NCI-H1694 (cell line): ENCODE measurements around the gene CAMK2N2.
A peak's percentile ranks its signal among the peaks of the same experiment; 100 is the strongest.

ENCODE experiments used
- DNase-seq: peaks from one replicate; lab custom pipeline; 2025; lab: John Stamatoyannopoulos, UW

The CAMK2N2 gene

DNA sequence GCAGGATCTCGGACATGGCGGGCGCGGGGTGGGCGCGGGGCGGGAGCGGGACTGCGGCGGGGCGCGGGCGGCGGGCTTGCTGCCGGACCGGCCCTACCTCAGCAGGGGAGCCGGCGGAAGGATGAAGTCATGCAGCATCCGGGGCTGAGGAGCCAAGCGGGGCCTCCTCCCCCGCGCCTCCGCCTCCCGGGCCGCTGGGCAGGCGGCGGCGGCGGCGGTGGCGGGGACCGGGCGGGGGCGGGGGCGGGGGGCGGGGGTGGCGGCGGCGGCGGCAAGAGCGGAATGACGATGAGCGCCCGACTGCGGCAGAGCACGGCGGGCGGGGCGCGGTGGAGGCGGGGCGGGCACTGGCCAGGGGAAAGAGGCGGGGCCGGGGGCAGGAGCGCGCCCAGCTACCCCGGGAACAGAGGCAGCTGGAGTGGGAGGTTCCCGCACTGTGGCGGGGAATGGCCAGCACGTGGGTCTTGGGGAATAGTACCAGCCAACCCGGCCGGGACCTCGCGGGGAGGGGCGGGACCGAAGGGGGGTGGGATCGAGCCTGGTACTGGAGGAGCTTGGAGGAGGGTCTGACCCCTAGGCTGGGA lies at the start of gene CAMK2N2:
Gene CAMK2N2, minus strand, starts transcription at position 284 of the 584 bp plus-strand sequence. Its CDS starts 268 bp downstream, at position 16.
- peak; percentile 90 for DNase-seq

DNA sequence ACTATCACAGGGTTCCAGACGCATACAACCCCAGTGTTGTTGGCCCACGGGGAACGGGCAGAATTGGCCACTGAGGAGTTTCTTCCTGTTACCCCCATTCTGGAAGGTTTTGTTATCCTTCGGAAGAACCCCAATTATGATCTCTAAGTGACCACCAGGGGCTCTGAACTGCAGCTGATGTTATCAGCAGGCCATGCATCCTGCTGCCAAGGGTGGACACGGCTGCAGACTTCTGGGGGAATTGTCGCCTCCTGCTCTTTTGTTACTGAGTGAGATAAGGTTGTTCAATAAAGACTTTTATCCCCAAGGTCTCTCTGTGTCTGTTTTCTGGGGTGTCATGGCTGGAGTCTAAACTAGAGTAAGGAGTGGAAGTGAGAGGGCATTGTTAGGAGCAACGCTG lies 47.4 kb upstream of the CAMK2N2 start:
- no peak for DNase-seq

DNA sequence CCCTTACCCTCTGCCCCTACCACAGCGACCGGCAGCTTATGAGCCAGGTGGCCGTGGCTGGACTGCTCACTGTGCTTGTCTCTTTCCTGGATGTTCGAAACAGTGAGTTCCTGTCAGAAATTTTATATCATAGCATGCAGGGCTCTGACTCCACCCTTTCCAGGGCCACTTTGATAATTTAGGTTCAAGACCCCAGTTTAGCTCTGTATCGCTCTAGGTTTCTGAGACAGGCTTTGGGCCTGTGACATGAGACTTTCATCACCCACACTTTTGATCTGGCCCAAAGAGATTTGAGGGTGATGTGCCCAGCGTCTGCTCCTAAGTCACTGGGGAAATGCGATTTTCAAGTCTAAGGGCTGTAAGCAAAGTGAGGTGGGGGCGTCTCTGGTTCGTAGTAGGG lies 46.6 kb upstream of the CAMK2N2 start:
- DNase-seq = no peak

DNA sequence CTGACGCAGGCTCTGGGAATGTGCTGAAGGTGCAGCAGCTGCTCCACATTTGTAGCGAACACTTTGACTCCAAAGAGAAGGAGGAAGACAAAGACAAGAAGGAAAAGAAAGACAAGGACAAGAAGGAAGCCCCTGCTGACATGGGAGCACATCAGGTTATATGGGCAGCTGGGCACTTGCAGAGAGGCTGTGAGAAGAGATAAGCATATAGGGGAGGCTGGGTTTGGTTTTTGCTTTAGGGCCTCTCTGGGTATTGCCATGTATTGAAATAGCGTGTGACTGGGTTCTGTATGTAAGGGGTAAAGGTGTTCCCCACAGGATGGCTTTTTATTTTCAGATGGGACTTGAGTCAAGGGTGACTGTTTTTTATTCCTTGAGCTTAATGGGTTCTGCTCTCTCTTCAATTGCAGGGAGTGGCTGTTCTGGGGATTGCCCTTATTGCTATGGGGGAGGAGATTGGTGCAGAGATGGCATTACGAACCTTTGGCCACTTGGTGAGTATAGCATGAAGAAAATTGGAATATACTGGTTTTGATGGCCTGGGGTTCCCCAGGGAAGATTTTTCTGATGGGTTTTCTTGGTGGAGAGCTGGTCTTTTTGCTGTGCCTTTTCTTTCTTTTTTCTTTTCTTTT lies 45.1 kb upstream of the CAMK2N2 start:
- DNase-seq = no peak

DNA sequence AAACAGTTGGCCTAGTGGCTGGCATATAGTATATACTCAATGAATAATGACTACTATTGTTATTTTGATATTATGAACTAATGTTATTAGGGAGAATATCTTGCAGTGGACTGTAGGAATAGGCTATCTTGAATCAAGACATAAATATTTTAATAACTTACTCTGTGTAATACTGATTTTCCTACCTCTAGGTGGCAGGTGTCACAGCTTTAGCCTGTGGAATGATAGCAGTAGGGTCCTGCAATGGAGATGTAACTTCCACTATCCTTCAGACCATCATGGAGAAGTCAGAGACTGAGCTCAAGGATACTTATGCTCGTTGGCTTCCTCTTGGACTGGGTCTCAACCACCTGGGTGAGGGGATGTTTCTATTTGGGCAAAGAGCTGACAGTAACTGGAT lies 44.2 kb upstream of the CAMK2N2 start:
- DNase-seq = peak; percentile 15

DNA sequence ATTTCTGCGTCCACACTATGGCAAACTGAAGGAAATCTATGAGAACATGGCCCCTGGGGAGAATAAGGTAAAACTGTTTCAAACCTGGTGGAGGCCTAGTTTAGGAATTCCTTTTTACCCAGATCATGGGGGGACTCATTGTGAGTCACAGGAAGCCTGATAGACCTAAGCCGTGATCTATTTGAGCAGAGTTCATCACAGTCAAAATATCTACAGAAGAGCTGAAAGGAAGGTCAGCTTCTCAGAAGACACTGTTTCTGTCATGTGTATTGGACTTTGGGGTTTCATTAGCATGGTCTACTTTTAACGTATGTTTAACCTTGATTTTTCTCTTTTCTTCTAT lies 39.0 kb upstream of the CAMK2N2 start:
- no peak for DNase-seq

DNA sequence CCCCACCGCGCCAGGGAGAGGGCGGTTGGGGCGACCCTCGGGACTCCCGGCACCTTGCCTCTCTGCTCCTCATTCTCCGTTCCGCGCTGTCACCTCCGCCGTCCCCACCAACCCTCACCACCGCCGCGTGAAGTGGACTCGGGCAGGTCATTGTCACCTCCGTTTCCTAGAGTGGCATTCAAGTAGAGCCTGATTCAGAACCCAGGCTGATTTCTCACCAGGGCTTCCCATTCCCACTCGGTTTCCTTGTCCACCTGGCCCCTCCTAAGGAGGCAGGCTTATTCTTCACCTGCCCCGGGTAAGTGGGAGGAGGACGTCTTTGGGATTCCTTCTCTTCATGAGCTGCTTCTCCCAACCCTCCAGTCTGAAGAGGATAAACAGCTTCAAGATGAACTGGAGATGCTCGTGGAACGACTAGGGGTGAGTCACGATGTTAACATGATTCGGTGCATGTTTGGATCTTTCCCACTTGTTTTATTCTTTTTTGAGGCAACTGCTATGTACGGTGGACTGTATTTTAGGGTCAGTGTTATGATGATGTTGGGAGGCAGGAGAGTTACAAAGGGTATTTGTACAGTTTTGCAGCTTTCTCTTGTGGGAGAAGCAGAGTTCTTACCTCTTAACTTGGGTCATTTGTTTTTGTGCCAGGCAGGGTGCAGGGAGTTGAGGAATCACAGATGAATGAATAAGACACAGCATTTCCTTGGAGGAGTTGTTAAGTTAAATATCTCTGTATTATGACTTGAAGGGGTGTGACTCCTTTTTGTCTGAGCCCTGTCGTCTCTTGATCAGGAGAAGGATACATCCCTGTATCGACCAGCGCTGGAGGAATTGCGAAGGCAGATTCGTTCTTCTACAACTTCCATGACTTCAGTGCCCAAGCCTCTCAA lies 38.4 kb upstream of the CAMK2N2 start:
- DNase-seq = no peak

DNA sequence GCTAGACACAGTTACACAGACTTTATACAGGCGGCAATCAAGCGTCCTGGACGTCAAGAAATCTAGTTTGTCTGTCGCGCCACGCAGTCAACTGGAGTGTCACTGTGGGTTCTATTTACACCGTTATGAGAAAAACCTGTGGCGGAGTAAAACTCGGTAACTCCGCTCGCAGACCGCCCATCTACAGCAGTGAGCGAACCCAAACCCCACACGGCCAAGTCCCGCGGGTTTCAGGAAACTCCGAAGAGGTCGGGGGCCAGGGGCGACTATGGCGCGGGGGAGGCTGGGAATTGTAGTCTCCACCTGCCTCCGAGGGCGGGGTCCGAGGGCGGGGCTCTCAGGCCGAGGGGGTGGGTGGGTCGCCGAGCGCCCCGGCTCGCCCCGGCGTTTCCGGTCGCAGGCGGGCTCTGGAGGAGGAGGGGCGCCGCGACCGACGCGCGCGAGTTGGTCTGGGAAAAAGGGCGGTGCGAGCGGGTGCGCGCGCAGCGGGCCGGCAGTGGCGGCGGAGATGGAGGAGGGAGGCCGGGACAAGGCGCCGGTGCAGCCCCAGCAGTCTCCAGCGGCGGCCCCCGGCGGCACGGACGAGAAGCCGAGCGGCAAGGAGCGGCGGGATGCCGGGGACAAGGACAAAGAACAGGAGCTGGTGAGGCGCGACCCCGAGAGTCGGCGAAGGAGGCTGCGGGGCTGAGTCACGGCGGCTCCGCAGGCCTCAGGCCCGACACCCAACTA lies 37.6 kb upstream of the CAMK2N2 start, which contains the start of gene PSMD2:
Gene PSMD2, plus strand, starts transcription at position 483 of the 729 bp plus-strand sequence. Its CDS starts 26 bp downstream, at position 509.
- DNase-seq = peak; percentile 95

DNA sequence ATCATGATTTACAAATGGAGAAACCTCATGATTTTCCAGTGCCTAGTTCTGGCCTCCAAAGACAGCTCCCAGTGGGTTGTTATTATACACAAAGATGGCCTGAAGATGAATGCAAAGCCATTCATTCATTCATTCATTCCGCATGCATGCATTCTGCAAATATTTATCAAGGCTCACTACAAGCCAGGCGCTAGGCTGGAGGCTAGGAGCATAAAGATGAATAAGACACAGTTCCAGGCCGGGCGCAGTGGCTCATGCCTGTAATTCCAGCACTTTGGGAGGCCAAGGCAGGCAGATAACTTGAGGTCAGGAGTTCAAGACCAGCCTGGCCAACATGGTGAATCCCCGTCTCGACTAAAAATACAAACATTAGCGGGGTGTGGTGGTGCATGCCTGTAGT lies 35.3 kb upstream of the CAMK2N2 start:
- DNase-seq = no peak

DNA sequence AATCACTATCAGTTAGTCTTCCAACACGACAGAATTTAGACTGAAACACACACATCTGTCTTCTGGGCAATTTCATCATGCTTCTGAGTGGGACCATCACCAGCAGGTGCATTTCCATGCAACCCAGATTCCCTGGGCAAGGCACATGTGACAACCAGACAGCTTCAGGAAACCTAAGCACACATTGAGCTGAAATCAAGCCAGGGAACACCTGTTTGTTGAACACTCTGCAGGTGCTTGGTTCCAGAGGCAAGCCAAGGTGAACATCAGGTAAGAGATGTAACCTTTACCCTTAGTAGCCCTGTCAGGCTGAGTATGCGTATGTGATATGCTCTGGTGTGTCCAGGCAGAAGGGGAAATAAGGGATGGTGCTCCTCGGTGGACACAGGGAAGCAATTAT lies 34.4 kb upstream of the CAMK2N2 start:
- no peak for DNase-seq

DNA sequence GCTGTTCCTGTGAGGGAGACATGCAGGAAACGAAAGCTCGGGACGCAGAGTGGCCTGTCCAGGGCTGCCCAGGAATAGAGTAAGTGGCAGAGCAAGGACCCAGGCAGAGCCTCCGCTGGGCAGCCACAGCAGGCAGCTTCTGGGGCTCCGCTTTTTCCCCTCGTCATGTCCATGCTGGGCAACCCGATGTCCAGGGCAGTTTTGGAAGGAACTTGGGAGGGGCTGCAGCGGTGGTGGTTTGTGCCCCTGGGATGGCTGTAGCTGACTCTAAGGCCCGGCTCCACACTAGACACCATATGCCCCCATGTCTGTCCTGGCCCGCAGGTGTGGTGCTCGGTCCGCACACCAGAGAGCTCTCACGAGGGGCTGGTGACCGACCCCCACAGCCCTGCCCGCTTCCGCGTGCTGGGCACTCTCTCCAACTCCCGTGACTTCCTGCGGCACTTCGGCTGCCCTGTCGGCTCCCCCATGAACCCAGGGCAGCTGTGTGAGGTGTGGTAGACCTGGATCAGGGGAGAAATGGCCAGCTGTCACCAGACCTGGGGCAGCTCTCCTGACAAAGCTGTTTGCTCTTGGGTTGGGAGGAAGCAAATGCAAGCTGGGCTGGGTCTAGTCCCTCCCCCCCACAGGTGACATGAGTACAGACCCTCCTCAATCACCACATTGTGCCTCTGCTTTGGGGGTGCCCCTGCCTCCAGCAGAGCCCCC lies 30.5 kb upstream of the CAMK2N2 start:
- DNase-seq = no peak

DNA sequence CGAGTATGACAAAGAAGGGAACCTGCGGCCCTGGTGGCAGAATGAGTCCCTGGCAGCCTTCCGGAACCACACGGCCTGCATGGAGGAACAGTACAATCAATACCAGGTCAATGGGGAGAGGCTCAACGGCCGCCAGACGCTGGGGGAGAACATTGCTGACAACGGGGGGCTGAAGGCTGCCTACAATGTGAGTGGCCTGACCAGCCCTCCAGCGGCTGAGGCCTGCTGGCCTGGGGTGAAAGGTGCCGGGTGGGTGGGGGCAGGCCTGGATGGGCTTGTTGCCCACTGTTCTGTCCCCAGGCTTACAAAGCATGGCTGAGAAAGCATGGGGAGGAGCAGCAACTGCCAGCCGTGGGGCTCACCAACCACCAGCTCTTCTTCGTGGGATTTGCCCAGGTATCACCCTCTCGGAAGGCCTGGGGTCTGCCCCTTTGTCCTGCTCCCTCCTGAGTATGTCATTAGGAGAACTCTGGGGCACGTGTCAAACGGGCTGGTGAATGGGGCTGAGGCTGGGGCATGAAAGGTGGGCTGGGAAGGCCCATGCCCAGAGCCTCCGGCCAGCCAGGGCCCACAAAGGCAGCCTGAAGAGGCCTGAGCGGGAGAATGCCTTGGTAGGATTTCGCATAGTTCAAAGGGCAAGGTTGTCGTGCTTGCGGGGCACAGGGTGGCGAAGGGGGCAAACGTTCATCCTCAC lies 29.8 kb upstream of the CAMK2N2 start:
- DNase-seq = no peak

DNA sequence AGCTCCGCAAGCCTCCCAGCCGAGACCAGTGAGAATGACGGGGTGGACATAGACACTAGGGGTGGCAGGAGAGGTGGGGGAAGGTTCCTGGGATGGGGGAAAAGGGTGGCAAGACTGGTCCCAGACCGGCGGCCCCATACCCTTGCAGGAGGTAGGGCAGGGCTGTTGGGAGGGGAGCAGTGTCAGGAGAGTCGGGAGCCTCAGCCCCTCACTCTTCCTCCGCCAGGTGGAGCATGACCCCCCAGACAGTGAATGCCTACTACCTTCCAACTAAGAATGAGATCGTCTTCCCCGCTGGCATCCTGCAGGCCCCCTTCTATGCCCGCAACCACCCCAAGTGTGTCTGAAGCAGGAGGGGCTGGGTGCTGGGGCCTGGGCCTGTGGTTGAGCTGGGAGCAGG lies 29.0 kb upstream of the CAMK2N2 start:
- no peak for DNase-seq

DNA sequence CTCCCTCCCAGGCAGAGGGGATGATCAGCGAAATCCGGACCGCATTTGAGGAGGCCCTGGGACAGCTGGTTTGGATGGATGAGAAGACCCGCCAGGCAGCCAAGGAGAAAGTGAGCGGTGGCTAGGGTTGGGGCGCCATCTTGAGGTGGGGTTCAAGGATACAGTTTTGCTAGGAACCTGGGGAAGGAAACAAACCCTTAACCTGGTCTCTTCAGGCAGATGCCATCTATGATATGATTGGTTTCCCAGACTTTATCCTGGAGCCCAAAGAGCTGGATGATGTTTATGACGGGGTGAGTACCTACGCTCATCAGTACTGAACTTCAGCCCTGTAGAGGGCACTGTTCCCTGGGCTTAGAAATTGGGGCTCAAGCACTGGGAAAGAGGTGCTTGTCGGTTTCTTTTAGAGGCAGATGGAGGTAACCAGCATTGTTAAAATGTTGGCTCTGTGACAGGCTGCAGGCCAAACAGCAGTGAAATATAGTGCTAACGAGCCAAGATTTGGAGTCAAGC lies 28.1 kb upstream of the CAMK2N2 start:
- DNase-seq = peak; percentile 84

DNA sequence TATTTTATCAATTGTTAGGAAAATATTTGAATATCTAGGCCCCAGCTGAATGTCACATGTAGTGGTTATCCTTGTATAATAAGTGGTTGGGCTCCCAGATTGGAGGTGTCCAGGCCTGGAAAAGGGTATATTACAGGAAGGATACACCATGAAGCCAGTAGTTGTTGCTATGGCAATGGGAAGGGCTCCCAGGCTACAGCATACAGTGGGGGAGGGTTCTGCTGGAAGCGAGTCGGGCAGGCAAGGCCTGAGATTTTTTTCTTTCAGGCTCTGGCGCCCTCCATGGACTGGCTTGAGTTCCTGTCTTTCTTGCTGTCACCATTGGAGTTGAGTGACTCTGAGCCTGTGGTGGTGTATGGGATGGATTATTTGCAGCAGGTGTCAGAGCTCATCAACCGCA lies 23.3 kb upstream of the CAMK2N2 start:
- peak; percentile 90 for DNase-seq

DNA sequence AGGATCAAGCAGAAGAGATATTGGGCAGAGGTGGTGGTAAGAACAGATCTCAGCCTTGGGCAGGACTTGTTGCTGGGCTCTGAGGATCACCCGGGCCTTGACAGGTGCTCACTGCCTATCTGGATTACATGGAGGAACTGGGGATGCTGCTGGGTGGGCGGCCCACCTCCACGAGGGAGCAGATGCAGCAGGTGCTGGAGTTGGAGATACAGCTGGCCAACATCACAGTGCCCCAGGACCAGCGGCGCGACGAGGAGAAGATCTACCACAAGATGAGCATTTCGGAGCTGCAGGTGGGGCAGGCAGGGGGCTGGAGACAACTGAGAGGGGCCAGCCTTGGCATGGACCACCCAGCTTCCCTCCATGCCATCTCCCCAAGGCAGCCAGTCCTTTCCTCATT lies 22.3 kb upstream of the CAMK2N2 start:
- DNase-seq = no peak

DNA sequence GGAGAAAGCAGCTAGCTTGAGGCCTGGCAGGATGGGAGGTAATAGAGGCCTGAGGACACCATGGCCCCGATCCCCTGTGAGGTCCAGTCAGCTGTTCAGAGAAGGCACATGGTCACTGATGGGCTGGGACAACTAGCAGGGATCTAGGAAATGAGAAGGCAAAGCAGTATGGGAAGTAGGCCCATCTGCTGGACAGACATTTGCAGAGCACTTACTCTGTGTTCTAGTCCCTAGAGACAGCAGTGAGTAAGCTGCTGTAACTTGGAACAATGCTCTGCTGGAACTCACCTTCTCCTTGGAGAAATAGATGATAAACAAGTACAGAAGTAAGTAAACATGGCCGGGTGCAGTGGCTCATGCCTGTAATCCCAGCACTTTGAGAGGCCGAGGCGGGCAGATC lies 21.6 kb upstream of the CAMK2N2 start:
- DNase-seq = no peak

DNA sequence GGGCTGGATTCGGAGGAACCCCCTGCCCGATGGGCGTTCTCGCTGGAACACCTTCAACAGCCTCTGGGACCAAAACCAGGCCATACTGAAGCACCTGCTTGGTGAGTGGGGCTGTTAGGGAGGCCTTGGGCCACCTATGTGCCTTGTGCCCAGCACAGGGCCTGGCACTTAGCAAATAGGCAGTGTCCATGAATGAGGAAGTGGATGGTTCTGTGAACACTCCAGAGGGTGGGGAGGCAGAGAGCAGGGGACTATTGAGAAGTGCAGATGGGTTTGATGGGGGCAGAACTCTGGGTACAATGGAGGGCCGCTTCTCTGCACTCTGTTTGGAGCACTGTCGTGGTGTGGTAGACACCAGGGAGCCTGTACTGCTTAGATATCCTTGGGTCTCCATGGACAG lies 16.0 kb upstream of the CAMK2N2 start:
- DNase-seq = no peak

DNA sequence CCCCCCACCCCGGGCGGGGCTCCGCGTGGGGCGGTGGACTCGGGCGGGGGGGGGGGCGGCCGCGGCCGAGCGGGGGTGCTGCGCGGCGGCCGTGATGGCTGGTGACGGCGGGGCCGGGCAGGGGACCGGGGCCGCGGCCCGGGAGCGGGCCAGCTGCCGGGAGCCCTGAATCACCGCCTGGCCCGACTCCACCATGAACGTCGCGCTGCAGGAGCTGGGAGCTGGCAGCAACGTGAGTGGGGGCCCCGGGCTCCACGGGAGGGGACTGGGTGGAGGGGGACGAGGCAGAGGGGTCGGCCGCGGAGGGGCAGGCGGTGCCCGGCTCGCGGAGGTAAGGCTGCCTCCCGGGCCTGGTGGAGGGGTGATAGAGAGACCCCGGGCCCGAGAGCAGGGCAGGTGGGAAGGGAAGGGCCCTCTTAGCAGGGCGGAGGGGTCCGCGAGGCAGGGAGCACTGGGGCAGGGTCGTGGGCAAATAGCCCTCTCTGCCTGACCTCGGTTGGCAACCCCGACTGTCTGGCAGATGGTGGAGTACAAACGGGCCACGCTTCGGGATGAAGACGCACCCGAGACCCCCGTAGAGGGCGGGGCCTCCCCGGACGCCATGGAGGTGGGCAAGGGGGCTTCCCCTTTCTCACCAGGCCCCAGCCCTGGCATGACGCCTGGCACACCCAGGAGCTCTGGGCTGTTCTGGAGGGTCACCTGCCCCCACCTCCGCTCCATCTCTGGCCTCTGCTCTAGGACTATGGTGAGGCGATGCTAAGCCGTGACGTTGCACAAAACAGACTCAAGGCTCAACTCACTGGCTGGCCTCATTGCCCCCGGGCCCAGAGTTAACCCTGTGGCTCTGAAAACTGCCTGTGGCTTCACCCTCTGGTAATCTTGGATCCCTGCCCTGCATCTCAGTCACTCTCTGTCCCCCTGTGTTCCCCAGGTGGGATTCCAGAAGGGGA lies 14.9 kb upstream of the CAMK2N2 start, which contains the start of gene ECE2:
Gene ECE2, plus strand, starts transcription at position 62 of the 950 bp plus-strand sequence. Its CDS starts 132 bp downstream, at position 194.
- no peak for DNase-seq

DNA sequence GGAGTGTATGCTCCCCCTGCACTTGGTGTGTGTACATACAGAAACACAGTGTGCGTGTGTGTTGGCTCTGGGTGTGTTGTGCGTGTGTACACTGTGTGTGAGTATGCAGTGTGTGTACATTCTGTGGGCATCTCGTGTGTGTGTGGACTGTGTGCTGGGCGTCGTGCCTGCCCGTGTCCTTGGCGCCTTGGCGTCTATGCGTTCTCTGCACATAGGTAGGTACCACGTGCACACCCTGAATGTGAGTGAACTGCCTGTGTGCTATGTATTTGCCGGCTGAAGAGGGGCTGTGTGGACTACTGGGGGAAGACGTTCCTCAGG lies 14.0 kb upstream of the CAMK2N2 start:
- no peak for DNase-seq
